Mucosa of stomach (tissue), 1 donor: ENCODE measurements around the gene VASN.
"Not testable (repeated sequence)": the region's sequence is repeated elsewhere in the genome, so short reads cannot be mapped to it uniquely, and the experiment has no call there.

Experiments used
- H3K27me3 ChIP-seq: one replicate; pipeline ENCODE4 v1.7.0; 2013; ENCODE audit warnings: mild to moderate bottlenecking, low read length; ENCODE audit not compliant: control insufficient read depth, insufficient read depth
- H3K36me3 ChIP-seq: one replicate; pipeline ENCODE4 v1.7.0; 2013; ENCODE audit warnings: low read length; ENCODE audit not compliant: control insufficient read depth, insufficient read depth
- H3K4me1 ChIP-seq: one replicate; pipeline ENCODE4 v1.7.0; 2013; ENCODE audit warnings: mild to moderate bottlenecking, low read length; ENCODE audit not compliant: control insufficient read depth, insufficient read depth
- H3K4me3 ChIP-seq: one replicate; pipeline ENCODE4 v1.7.0; 2013; ENCODE audit warnings: low read length
- H3K9ac ChIP-seq: one replicate; pipeline ENCODE4 v1.7.0; 2013; ENCODE audit warnings: mild to moderate bottlenecking, low read length, moderate library complexity
- H3K9me3 ChIP-seq: one replicate; pipeline ENCODE4 v1.7.0; 2013; ENCODE audit warnings: mild to moderate bottlenecking, low read length, moderate library complexity; ENCODE audit not compliant: control insufficient read depth
- donor health status: Pancreatic carcinoma.

The VASN gene

GRCh38 chr16:4387781-4388180, 16.1 kb downstream of the VASN start:
- no peak overlapping the region for H3K4me3 ChIP-seq
- no peak overlapping the region for H3K9ac ChIP-seq

DNA sequence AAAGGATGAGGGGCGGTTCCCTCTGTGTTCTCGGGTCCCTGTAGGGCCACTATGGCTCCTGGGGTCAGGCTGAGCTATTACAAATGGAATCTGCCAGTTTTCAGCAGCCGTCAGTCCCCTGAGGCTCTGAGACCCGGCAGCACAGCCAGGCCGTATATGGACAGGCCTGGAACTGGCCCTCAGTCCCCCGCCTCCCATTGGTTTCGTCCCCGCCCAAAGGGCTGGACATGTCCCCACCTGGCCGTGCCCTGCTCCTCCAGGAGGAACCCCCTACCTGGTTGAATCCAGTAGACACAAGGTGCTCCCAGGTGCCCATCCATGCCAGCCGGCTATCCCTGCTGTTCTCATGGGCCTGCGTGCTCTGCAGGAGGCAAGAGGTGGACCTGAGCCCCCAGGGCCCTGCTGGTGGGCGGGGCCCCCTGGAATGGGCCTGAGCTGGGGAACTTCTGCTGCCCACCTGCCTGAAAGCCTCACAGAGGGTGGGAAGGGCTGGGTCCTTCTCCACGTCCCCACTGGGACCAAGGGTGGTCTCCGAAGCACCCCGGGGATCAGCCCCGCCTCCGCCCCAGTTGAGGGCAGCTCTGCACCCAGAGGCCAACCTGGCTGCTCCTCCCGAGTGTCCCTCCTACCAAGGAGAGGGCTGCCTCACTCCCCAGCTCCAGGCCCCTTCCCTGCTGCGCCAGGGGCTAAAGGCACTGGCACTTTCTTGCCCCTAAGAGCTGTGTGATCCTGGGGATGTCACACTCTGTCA, 16.8 kb downstream of the VASN start:
- no peaks in the 10 kb centered on the region for H3K36me3 ChIP-seq
- no peak overlapping the region for H3K9ac ChIP-seq
- no peaks in the 10 kb centered on the region for H3K27me3 ChIP-seq
- no peaks in the 10 kb centered on the region for H3K9me3 ChIP-seq
- H3K4me3 ChIP-seq = no peak overlapping the region
- peaks cover 14% of the 10 kb centered on the region for H3K4me1 ChIP-seq

More at GRCh38 chr16:4387781-4388180, 16.1 kb downstream of the VASN start:
- Histone ChIP-seq H3K4me1 (peaks cover 9% of the 10 kb centered on the region), H3K9me3 (no peaks in the 10 kb centered on the region), H3K36me3 (no peaks in the 10 kb centered on the region), H3K27me3 (no peaks in the 10 kb centered on the region)

- H3K27me3 ChIP-seq = no peaks in the 10 kb centered on the region
- H3K4me3 ChIP-seq = no peak overlapping the region
- H3K9ac ChIP-seq = no peak overlapping the region
- H3K36me3 ChIP-seq = no peaks in the 10 kb centered on the region
- H3K4me1 ChIP-seq = peaks cover 17% of the 10 kb centered on the region
- H3K9me3 ChIP-seq = no peaks in the 10 kb centered on the region
These were observed 17.7 kb downstream of the VASN start for GRCh38 chr16:4389051-4389955.

DNA sequence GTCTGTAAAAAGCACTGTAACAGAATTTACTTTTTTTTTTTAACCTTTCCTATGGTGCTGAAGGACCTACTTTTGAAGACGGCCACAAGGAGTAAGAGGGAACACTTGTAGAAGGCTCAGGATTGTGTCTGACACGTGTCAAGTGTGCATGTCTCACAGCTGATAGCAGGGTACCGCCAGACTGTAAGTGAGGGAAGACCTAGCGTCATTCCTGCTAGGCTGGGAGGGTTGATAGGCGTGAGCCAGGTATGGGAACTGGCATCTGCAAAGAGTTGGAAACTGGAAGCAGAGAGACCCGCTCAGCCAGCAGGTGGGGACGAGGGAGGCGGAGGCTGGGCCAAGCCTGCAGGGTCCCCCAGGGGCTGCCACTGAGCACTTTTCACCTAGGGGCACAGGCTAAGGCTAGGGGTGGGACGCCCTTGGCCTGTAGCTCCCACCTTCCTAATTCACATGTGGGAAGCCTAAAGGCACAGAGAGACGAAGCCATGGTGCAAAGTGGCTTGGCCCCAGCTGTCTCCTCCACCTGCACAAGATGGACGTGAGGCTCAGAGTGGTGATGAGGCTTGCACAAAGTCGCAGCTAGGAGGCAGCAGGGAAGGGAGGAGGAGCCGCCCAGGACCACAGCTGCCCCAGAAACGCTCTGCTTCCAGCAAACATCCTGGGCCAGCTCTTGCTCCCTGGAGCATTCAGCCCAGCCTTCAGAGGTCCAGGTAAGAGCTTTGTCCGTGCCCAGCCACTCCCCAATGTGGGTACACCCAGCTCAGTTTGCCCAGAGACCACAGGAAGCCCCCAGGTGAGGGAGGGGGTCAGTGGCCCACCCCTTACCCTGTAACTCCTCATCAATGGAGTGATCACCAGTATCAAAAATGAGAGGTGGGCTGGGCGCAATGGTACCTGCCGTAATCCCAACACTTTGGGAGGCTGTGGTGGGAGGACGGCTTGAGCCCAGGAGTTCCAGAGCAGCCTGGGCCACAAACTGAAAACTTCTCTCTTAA, 18.9 kb downstream of the VASN start:
- Histone ChIP-seq H3K9ac (no peak overlapping the region), H3K4me3 (no peak overlapping the region), H3K9me3 (no peaks in the 10 kb centered on the region), H3K36me3 (no peaks in the 10 kb centered on the region), H3K27me3 (no peaks in the 10 kb centered on the region), H3K4me1 (peaks cover 17% of the 10 kb centered on the region)

DNA sequence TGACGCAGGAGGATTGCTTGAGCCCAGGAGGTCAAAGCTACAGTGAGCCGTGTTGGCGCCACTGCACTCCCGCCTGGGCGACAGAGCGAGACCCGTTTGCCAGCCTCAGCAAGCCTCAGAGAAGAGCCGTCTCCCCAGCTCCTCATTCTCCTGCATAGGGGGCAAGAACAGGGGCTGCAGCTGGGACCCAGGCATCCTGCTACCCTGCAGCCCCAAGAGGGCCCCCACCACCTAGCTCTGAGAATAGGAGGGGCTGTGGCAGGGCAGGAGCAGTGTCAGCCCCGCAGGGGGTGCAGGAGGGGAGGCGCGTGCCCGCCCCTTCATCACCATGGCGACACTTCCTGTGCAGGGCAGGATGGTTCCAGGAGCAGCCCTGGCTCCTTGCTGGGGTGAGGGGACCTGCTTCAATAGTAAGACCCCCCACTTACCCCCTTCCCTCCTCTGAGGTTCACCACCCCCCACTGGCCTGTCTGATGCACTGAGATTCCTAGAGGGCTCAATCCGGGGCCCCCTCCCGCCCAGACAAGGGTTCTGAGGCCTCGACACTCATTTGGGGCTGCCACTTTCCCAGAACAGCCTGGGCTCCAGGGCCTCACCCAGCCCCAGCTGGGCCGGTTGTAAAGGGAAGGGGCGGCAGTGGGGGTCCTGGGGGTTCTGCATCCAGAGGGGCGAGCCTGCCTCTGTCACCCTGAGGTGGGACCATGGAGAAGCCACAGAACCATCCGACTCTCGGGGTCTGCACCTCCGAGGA, 20.2 kb downstream of the VASN start:
- Histone ChIP-seq H3K9me3 (no peaks in the 10 kb centered on the region), H3K4me3 (no peak overlapping the region), H3K4me1 (peaks cover 17% of the 10 kb centered on the region), H3K36me3 (no peaks in the 10 kb centered on the region), H3K9ac (no peak overlapping the region), H3K27me3 (no peaks in the 10 kb centered on the region)

GRCh38 chr16:4392382-4393239, 21.0 kb downstream of the VASN start:
- Histone ChIP-seq H3K4me3 (no peak overlapping the region), H3K27me3 (no peaks in the 10 kb centered on the region), H3K36me3 (no peaks in the 10 kb centered on the region), H3K4me1 (peaks cover 17% of the 10 kb centered on the region), H3K9me3 (no peaks in the 10 kb centered on the region), H3K9ac (no peak overlapping the region)

GRCh38 chr16:4393240-4393600, 21.6 kb downstream of the VASN start:
- H3K36me3 ChIP-seq = no peaks in the 10 kb centered on the region
- no peak overlapping the region for H3K9ac ChIP-seq
- no peaks in the 10 kb centered on the region for H3K9me3 ChIP-seq
- no peaks in the 10 kb centered on the region for H3K27me3 ChIP-seq
- H3K4me3 ChIP-seq = no peak overlapping the region
- H3K4me1 ChIP-seq = peaks cover 17% of the 10 kb centered on the region

DNA sequence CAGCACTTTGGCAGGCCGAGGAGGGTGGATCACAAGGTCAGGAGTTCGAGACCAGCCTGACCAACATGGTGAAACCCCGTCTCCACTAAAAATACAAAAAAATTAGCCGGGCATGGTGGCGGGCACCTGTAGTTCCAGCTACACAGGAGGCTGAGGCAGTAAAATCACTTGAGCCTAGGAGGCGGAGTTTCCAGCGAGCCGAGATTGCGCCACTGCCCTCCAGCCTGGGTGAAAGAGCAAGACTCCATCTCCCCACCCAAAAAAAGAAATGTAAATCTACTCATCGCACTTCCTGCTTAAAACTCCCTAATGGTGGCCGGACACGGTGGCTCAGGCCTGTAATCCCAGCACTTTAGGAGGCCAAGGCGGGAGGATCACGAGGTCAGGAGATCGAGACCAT, 22.2 kb downstream of the VASN start:
- not testable (repeated sequence) for H3K4me3 ChIP-seq, H3K9ac ChIP-seq, H3K36me3 ChIP-seq, H3K27me3 ChIP-seq, H3K9me3 ChIP-seq
- peaks cover 17% of the 10 kb centered on the region for H3K4me1 ChIP-seq

- Histone ChIP-seq H3K9ac (no peak overlapping the region), H3K9me3 (no peaks in the 10 kb centered on the region), H3K27me3 (no peaks in the 10 kb centered on the region), H3K4me3 (no peak overlapping the region), H3K4me1 (peaks cover 17% of the 10 kb centered on the region), H3K36me3 (no peaks in the 10 kb centered on the region)
These were observed 23.5 kb downstream of the VASN start for GRCh38 chr16:4395055-4395726.

DNA sequence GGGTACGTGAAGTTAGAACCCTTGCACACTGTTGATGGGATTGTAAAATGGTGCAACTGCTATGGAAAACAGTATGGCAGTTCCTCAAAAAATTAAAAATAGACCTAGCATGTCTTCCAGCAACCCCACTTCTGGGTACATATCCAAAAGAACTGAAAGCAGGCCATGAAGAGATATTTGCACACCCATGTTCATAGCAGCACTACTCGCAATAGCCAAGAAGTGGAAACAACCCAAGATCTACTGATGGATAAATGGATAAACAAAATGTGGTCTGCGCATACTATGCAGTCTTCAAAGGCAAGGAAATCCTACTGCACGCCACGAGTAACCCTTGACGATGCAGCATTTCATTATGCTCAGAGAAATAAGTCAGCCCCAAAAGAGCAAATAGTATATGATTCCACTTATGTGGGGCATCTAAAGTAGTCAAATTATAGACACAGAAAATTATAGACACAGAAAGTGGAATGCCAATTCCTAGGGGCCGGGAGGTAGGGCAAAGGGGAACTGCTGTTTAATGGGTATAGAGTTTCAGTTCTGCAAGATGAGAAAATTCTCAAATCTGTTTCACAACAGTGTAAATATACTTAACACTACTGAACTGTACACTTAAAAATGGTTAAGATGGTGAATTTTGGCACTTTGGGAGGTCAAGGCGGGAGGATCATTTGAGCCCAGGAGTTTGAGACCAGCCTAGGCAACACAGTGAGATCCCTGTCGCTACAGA, 27.5 kb downstream of the VASN start:
- Histone ChIP-seq H3K4me1 (peaks cover 4% of the 10 kb centered on the region), H3K27me3 (no peaks in the 10 kb centered on the region), H3K36me3 (no peaks in the 10 kb centered on the region), H3K9me3 (no peaks in the 10 kb centered on the region), H3K4me3 (no peak overlapping the region), H3K9ac (no peak overlapping the region)
